Panc1 (cell line): ENCODE results near the gene NOVA1. TPM values are rescaled to one million over a fixed set of nuclear protein-coding genes. Genes with fewer than 3 reads are reported as not detected.

ENCODE experiments used
- ATAC-seq: fragments of 200-7000 bp; cut with Tn5 transposase; 2 replicates; pipeline ENCODE4 v1.9.1; 2020; ENCODE audit warnings: mild to moderate bottlenecking, moderate library complexity
- BruUV-seq: library from RNA; stranded (reverse); fragments of 400-500 nt; replicated peaks from 2 replicates; lab custom pipeline; 2021; lab: Mats Ljungman, UMichigan
- CTCF ChIA-PET: fragments of 300-600 bp; sonication (Branson Sonifier 250); formaldehyde crosslinking; loops from one replicate; lab custom pipeline; 2022; ENCODE audit warnings: antibody characterized with exemption; lab: Charles Lee
- POLR2A ChIA-PET: fragments of 300-600 bp; sonication (Branson Sonifier 250); formaldehyde crosslinking; loops from one replicate; lab custom pipeline; 2022; ENCODE audit warnings: antibody characterized with exemption; lab: Charles Lee
- DNase-seq: peaks from one replicate; pipeline ENCODE4 v3.0.0-alpha.2; 2010; ENCODE audit warnings: low read depth, low spot score
- H3K27ac ChIP-seq: 2 replicates; pipeline ENCODE4 v1.5.1; 2011; ENCODE audit warnings: mild to moderate bottlenecking, low read length, inconsistent platforms
- H3K27me3 ChIP-seq: fragments of 200-500 bp; sonication (Bioruptor generic); 2 replicates; pipeline ENCODE4 v1.6.0; 2014; ENCODE audit warnings: low read length, inconsistent platforms; ENCODE audit not compliant: control insufficient read depth, insufficient read depth
- H3K36me3 ChIP-seq: fragments of 200-500 bp; sonication (Bioruptor generic); 2 replicates; pipeline ENCODE4 v1.5.1; 2014; ENCODE audit warnings: inconsistent platforms, mild to moderate bottlenecking, low read length, moderate library complexity; ENCODE audit not compliant: control insufficient read depth, insufficient read depth
- H3K4me1 ChIP-seq: 2 replicates; pipeline ENCODE4 v1.5.1; 2011; ENCODE audit warnings: inconsistent platforms, mild to moderate bottlenecking, low read length, moderate library complexity; ENCODE audit not compliant: control insufficient read depth, insufficient read depth
- H3K4me3 ChIP-seq, 2 experiments: 2 replicates each; pipeline ENCODE4 v1.5.1; 2011 to 2012; ENCODE audit warnings: low read depth in 2 of 2, low read length in 2 of 2, mild to moderate bottlenecking in 2 of 2, inconsistent platforms in 1 of 2, moderate library complexity in 1 of 2
- H3K9me3 ChIP-seq: fragments of 200-500 bp; sonication (Bioruptor generic); 2 replicates; pipeline ENCODE4 v1.5.1; 2014; ENCODE audit warnings: low read depth, mild to moderate bottlenecking, inconsistent platforms, low read length, moderate library complexity; ENCODE audit not compliant: control insufficient read depth, insufficient read depth
- CTCF ChIP-seq: fragments of 450-650 bp; IDR thresholded peaks from 2 replicates; pipeline ENCODE4 v1.5.1; 2017; ENCODE audit warnings: mild to moderate bottlenecking
- POLR2AphosphoS5 ChIP-seq: IDR thresholded peaks from 2 replicates; pipeline ENCODE4 v1.6.1; 2012; ENCODE audit warnings: mild to moderate bottlenecking, low read depth, low read length, moderate library complexity
- REST ChIP-seq, 2 experiments: IDR thresholded peaks; 2 replicates each; pipeline ENCODE4 v1.6.1; 2011 to 2012; ENCODE audit warnings: low read depth in 2 of 2, control low read depth in 1 of 2, low read length in 1 of 2, mild to moderate bottlenecking in 1 of 2, moderate library complexity in 1 of 2; ENCODE audit not compliant: insufficient read depth in 1 of 2
- SIN3A ChIP-seq: IDR thresholded peaks from 2 replicates; pipeline ENCODE4 v1.6.1; 2012; ENCODE audit warnings: low read depth, mild to moderate bottlenecking, low read length, moderate library complexity, borderline replicate concordance; ENCODE audit not compliant: insufficient read depth
- TCF7L2 ChIP-seq: IDR thresholded peaks from 2 replicates; pipeline ENCODE4 v1.6.1; 2011; ENCODE audit warnings: mild to moderate bottlenecking, low read depth, low read length, inconsistent platforms
- in situ Hi-C: cut with HindIII; loops from 2 replicates; pipeline ENCODE4 v1.10.0; 2016; ENCODE audit warnings: low sequenced_read_pairs, low pct_unique_long_range_greater_than_20kb
- intact Hi-C: fragments of 100-400 bp; cut with micrococcal nuclease; formaldehyde crosslinking; loops from one replicate; pipeline ENCODE4 v1.10.0; 2022; ENCODE audit not compliant: unreplicated experiment
- total RNA-seq: library from RNA; stranded (reverse); gene quantifications from one replicate; pipeline ENCODE4 v1.2.1, GENCODE V29; 2021; ENCODE audit not compliant: unreplicated experiment

NOVA1 gene
- total RNA-seq, 1 experiment from 2014 or later: not detected

GRCh38 chr14:26429205-26429604 lies 168.6 kb downstream of the NOVA1 start:
- Histone ChIP-seq H3K4me3 (no peak overlapping the region), H3K9me3 (no peaks in the 10 kb centered on the region), H3K27ac (no peak overlapping the region), H3K4me1 (no peaks in the 10 kb centered on the region), H3K36me3 (no peaks in the 10 kb centered on the region), H3K27me3 (no peaks in the 10 kb centered on the region)
- ATAC-seq (no peak), DNase-seq (no peak)
- in situ Hi-C loops: no loop called here
- POLR2A ChIA-PET: no interaction called here
- BruUV-seq: no TSS peak
- TF ChIP-seq SIN3A (no peak), CTCF (no peak), REST (IDR thresholded peaks at IDR 0.05; ENCODE audit: insufficient read depth in 1 of 2, low read depth in 2 of 2, low read length in 1 of 2) (no peak), TCF7L2 (no peak)
- CTCF ChIA-PET: no interaction called here
- intact Hi-C loops: no loop called here

DNA sequence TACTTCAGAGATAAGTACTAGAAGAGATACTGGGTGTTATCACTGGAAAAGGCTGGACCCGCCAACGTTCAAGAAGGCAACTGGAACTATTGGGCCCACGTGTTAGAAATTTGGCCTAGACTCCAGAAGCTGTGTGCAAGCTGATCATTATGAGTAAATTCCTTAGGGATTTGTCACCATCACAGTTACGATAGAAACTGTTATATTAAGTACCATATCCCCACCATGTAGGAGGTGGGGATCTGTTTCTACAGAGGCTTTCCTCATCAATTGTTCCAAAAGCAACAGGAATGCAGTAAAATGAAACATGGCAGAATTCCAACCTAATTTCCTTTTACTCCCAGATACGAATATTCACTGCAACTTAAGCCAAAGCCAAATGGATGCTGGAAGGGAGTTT lies 170.7 kb downstream of the NOVA1 start:
- in situ Hi-C loops: no loop called here
- BruUV-seq: no TSS peak

More for the DNA sequence above, 170.7 kb downstream of the NOVA1 start:
- Histone ChIP-seq H3K9me3 (no peaks in the 10 kb centered on the region), H3K4me1 (no peaks in the 10 kb centered on the region), H3K4me3 (no peak overlapping the region), H3K36me3 (no peaks in the 10 kb centered on the region), H3K27ac (no peak overlapping the region), H3K27me3 (no peaks in the 10 kb centered on the region)
- no peak for TF ChIP-seq SIN3A
- no peak for TF ChIP-seq TCF7L2
- no peak for TF ChIP-seq REST (IDR thresholded peaks at IDR 0.05; ENCODE audit: insufficient read depth in 1 of 2, low read depth in 2 of 2, low read length in 1 of 2)
- TF ChIP-seq POLR2AphosphoS5: no peak
- no peak for TF ChIP-seq CTCF
- POLR2A ChIA-PET: no interaction called here
- intact Hi-C loops: no loop called here
- no peak for DNase-seq
- ATAC-seq: no peak
- CTCF ChIA-PET: no interaction called here
